HEK293 (cell line): ENCODE results near the gene SLC9A9.

Experiments
- CTCF ChIA-PET: fragments of 350-600 bp; formaldehyde crosslinking; extraction: SDS; loops from one replicate; lab custom pipeline; 2021; ENCODE audit warnings: antibody characterized with exemption; lab: Yijun Ruan, JAX
- POLR2A ChIA-PET: fragments of 300-600 bp; formaldehyde crosslinking; extraction: SDS; loops from one replicate; lab custom pipeline; 2020; ENCODE audit warnings: antibody characterized with exemption, inconsistent platforms; lab: Yijun Ruan, JAX
- H3K27ac ChIP-seq: fragments of 200-500 bp; sonication (Bioruptor generic); 2 replicates; pipeline ENCODE4 v1.5.1; 2014; ENCODE audit warnings: low read depth, low read length, control low read depth, inconsistent platforms; ENCODE audit errors: extremely low read depth
- H3K36me3 ChIP-seq, 2 experiments: fragments of 200-500 bp in 1 of 2; sonication (Bioruptor generic) in 1 of 2; 1 replicate in 1 of 2; 2 replicates in 1 of 2; pipeline ENCODE4 v1.5.1; 2014 to 2017; ENCODE audit warnings: inconsistent platforms in 2 of 2, low read length in 2 of 2; ENCODE audit not compliant: control insufficient read depth in 2 of 2, insufficient read depth in 1 of 2
- H3K4me1 ChIP-seq: fragments of 200-500 bp; sonication (Bioruptor generic); 2 replicates; pipeline ENCODE4 v1.5.1; 2014; ENCODE audit warnings: mild to moderate bottlenecking, low read length, inconsistent platforms; ENCODE audit not compliant: control insufficient read depth, insufficient read depth
- H3K4me3 ChIP-seq: 2 replicates; pipeline ENCODE4 v1.5.1; 2011; ENCODE audit warnings: low read depth, mild to moderate bottlenecking, control low read depth, low read length, moderate library complexity
- H3K9me3 ChIP-seq: fragments of 200-500 bp; sonication (Bioruptor generic); 2 replicates; pipeline ENCODE4 v1.5.1; 2014; ENCODE audit warnings: low read depth, low read length, inconsistent platforms; ENCODE audit not compliant: control insufficient read depth, insufficient read depth
- ELK4 ChIP-seq: IDR thresholded peaks from 2 replicates; pipeline ENCODE4 v1.6.1; 2011; ENCODE audit warnings: mild to moderate bottlenecking, low read depth, low read length, borderline replicate concordance
- KLF7 ChIP-seq: fragments of 450-650 bp; formaldehyde crosslinking; IDR thresholded peaks from 2 replicates; pipeline ENCODE4 v1.5.1; 2016; ENCODE audit warnings: missing biosample characterization, missing genetic modification characterization, borderline replicate concordance
- KLF8 ChIP-seq: fragments of 450-650 bp; formaldehyde crosslinking; IDR thresholded peaks from 2 replicates; pipeline ENCODE4 v1.5.1; 2016; ENCODE audit warnings: missing biosample characterization, missing genetic modification characterization
- MYNN ChIP-seq: fragments of 450-650 bp; formaldehyde crosslinking; IDR thresholded peaks from 2 replicates; pipeline ENCODE4 v1.5.1; 2016; ENCODE audit warnings: missing biosample characterization, missing genetic modification characterization, borderline replicate concordance
- PRDM10 ChIP-seq: fragments of 450-650 bp; formaldehyde crosslinking; IDR thresholded peaks from 2 replicates; pipeline ENCODE4 v1.5.1; 2016; ENCODE audit warnings: missing biosample characterization, missing genetic modification characterization
- PRDM2 ChIP-seq: fragments of 450-650 bp; formaldehyde crosslinking; IDR thresholded peaks from 2 replicates; pipeline ENCODE4 v1.5.1; 2016; ENCODE audit warnings: missing biosample characterization, missing genetic modification characterization, borderline replicate concordance
- SP2 ChIP-seq: fragments of 450-650 bp; formaldehyde crosslinking; IDR thresholded peaks from 2 replicates; pipeline ENCODE4 v1.5.1; 2016; ENCODE audit warnings: missing biosample characterization, missing genetic modification characterization
- WT1 ChIP-seq: fragments of 450-650 bp; formaldehyde crosslinking; IDR thresholded peaks from 2 replicates; pipeline ENCODE4 v1.5.1; 2016; ENCODE audit warnings: missing biosample characterization, missing genetic modification characterization
- YY1 ChIP-seq: fragments of 450-650 bp; formaldehyde crosslinking; IDR thresholded peaks from 2 replicates; pipeline ENCODE4 v1.5.1; 2018; ENCODE audit warnings: missing biosample characterization, missing genetic modification characterization
- ZFHX2 ChIP-seq: fragments of 450-650 bp; formaldehyde crosslinking; conservative IDR thresholded peaks from 2 replicates; pipeline ENCODE4 v1.5.1; 2016; ENCODE audit warnings: missing biosample characterization, missing genetic modification characterization
- ZFP37 ChIP-seq: fragments of 450-650 bp; formaldehyde crosslinking; IDR thresholded peaks from 2 replicates; pipeline ENCODE4 v1.5.1; 2016; ENCODE audit warnings: missing biosample characterization, missing genetic modification characterization
- ZNF112 ChIP-seq: fragments of 450-650 bp; formaldehyde crosslinking; IDR thresholded peaks from 2 replicates; pipeline ENCODE4 v1.5.0; 2017; ENCODE audit warnings: missing biosample characterization, missing genetic modification characterization
- ZNF140 ChIP-seq: fragments of 450-650 bp; formaldehyde crosslinking; IDR thresholded peaks from 2 replicates; pipeline ENCODE4 v1.5.1; 2016; ENCODE audit warnings: missing biosample characterization, missing genetic modification characterization
- ZNF223 ChIP-seq: fragments of 450-650 bp; formaldehyde crosslinking; IDR thresholded peaks from 2 replicates; pipeline ENCODE4 v1.5.1; 2016; ENCODE audit warnings: missing biosample characterization, missing genetic modification characterization
- ZNF404 ChIP-seq: fragments of 450-650 bp; formaldehyde crosslinking; IDR thresholded peaks from 2 replicates; pipeline ENCODE4 v1.5.1; 2017; ENCODE audit warnings: missing biosample characterization, missing genetic modification characterization
- ZNF433 ChIP-seq: fragments of 450-650 bp; formaldehyde crosslinking; IDR thresholded peaks from 2 replicates; pipeline ENCODE4 v1.5.1; 2016; ENCODE audit warnings: missing biosample characterization, missing genetic modification characterization, low read depth
- ZNF488 ChIP-seq: fragments of 450-650 bp; formaldehyde crosslinking; IDR thresholded peaks from 2 replicates; pipeline ENCODE4 v1.5.1; 2016; ENCODE audit warnings: missing biosample characterization, missing genetic modification characterization
- ZNF514 ChIP-seq: fragments of 450-650 bp; formaldehyde crosslinking; IDR thresholded peaks from 2 replicates; pipeline ENCODE4 v1.5.1; 2016; ENCODE audit warnings: missing biosample characterization, missing genetic modification characterization
- ZNF561 ChIP-seq: fragments of 450-650 bp; IDR thresholded peaks from 2 replicates; pipeline ENCODE4 v1.5.1; 2018; ENCODE audit warnings: missing biosample characterization, missing genetic modification characterization, borderline replicate concordance
- ZNF624 ChIP-seq: fragments of 450-650 bp; formaldehyde crosslinking; IDR thresholded peaks from 2 replicates; pipeline ENCODE4 v1.5.1; 2017; ENCODE audit warnings: missing biosample characterization, missing genetic modification characterization
- ZNF645 ChIP-seq: fragments of 450-650 bp; formaldehyde crosslinking; IDR thresholded peaks from 2 replicates; pipeline ENCODE4; 2016; ENCODE audit warnings: missing biosample characterization, missing genetic modification characterization
- ZNF768 ChIP-seq: fragments of 450-650 bp; formaldehyde crosslinking; IDR thresholded peaks from 2 replicates; pipeline ENCODE4 v1.5.1; 2018; ENCODE audit warnings: missing biosample characterization, mild to moderate bottlenecking, missing genetic modification characterization
- ZSCAN23 ChIP-seq: fragments of 450-650 bp; formaldehyde crosslinking; IDR thresholded peaks from 2 replicates; pipeline ENCODE4 v1.5.1; 2016; ENCODE audit warnings: missing biosample characterization, missing genetic modification characterization
- ZSCAN30 ChIP-seq: fragments of 450-650 bp; IDR thresholded peaks from 2 replicates; pipeline ENCODE4 v1.5.1; 2018; ENCODE audit warnings: missing biosample characterization, mild to moderate bottlenecking, missing genetic modification characterization, moderate library complexity
- ZSCAN5A ChIP-seq: fragments of 450-650 bp; formaldehyde crosslinking; IDR thresholded peaks from 2 replicates; pipeline ENCODE4 v1.5.1; 2016; ENCODE audit warnings: missing biosample characterization, missing genetic modification characterization

SLC9A9 gene

GRCh38 chr3:143288944-143289343 is 559.3 kb downstream of the SLC9A9 start (continued):
- TF ChIP-seq PRDM2 (tag by site-specific recombination) (no peak), ZSCAN5A (tag by site-specific recombination) (no peak), PRDM10 (tag by site-specific recombination) (no peak), ZNF514 (tag by site-specific recombination) (no peak), WT1 (tag by site-specific recombination) (no peak), ZNF404 (tag by site-specific recombination) (no peak), ZFHX2 (tag by site-specific recombination) (no peak), ZNF624 (tag by site-specific recombination) (no peak), ZNF433 (tag by site-specific recombination) (no peak), KLF8 (tag by site-specific recombination) (no peak), ZSCAN30 (tag by site-specific recombination) (no peak), KLF7 (no peak), YY1 (tag by site-specific recombination) (no peak), ZFP37 (no peak), ZNF112 (tag by site-specific recombination) (no peak)

GRCh38 chr3:143287403-143287802 is 560.9 kb downstream of the SLC9A9 start:
- Histone ChIP-seq H3K27ac (no peak overlapping the region), H3K9me3 (no peaks in the 10 kb centered on the region), H3K4me1 (no peaks in the 10 kb centered on the region), H3K4me3 (no peak overlapping the region), H3K36me3 (no peaks in the 10 kb centered on the region)
- CTCF ChIA-PET, result interaction anchor here (0.6 kb wide), 1 partner anchor 357 kb away, joined by 5 read pairs; no protein-coding TSS in a partner anchor
- POLR2A ChIA-PET, result no interaction called here
- no peak for TF ChIP-seq ZNF488 (tag by site-specific recombination)
- TF ChIP-seq ZNF140 (tag by site-specific recombination), result no peak
- TF ChIP-seq ZNF561 (tag by site-specific recombination), result no peak
- TF ChIP-seq ZNF223 (tag by site-specific recombination), result no peak
- no peak for TF ChIP-seq ZNF645
- no peak for TF ChIP-seq ZFP37
- no peak for TF ChIP-seq MYNN (tag by site-specific recombination)
- no peak for TF ChIP-seq ZSCAN23
- no peak for TF ChIP-seq ZNF768 (tag by site-specific recombination)
- TF ChIP-seq SP2, result no peak
- TF ChIP-seq ELK4, result no peak
